ENCODE measurements around the gene ARHGEF25. TPM values are rescaled to one million over a fixed set of nuclear protein-coding genes. Genes with fewer than 3 reads are reported as not detected.

The ARHGEF25 gene
- total RNA-seq, 1 experiment from 2014 or later, result 20.9 TPM

DNA sequence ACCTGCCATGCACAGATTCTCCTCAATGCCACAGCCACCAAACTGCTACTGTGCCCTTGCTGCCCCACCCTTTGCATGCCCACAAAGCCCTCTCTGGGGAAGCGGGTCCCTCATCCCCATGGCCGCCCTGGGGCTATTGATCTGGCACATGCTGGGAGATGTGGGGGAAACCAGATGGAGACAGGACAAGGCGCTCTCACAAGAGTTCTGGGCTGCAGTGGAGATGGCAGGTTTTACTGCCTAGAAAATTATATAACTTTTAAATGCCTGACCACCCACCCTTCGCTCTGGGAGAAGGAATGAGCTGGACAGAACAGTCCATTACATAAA, 30.8 kb upstream of the ARHGEF25 start:
- Histone ChIP-seq H3K36me3 (ENCODE audit: insufficient read depth, low read length, poor library complexity, severe bottlenecking) (no peaks in the 10 kb centered on the region), H3K9me3 (ENCODE audit: low read depth, low read length, poor library complexity, severe bottlenecking) (no peaks in the 10 kb centered on the region), H3K27ac (ENCODE audit: low read depth, low read length, poor library complexity, severe bottlenecking) (no peak overlapping the region), H3K4me3 (ENCODE audit: low read depth, low read length, poor library complexity, severe bottlenecking) (no peak overlapping the region), H3K4me1 (ENCODE audit: insufficient read depth, low read length, poor library complexity, severe bottlenecking) (no peaks in the 10 kb centered on the region), H3K27me3 (replicated peaks; ENCODE audit: insufficient read depth, low read depth, low read length, poor library complexity) (no peaks in the 10 kb centered on the region)
- ChIA-PET POLR2A (ENCODE audit: low non-redundant PET) (no interaction called here), CTCF (interaction anchor here (0.6 kb wide), 1 partner anchor 52 kb away, joined by 5 read pairs; the partner anchor contains the start of gene B4GALNT1)
- no peak for TF ChIP-seq EZH2 (IDR thresholded peaks at IDR 0.05; ENCODE audit: borderline replicate concordance, low read depth, low read length, poor library complexity, severe bottlenecking)
- TF ChIP-seq, protein P1, sequence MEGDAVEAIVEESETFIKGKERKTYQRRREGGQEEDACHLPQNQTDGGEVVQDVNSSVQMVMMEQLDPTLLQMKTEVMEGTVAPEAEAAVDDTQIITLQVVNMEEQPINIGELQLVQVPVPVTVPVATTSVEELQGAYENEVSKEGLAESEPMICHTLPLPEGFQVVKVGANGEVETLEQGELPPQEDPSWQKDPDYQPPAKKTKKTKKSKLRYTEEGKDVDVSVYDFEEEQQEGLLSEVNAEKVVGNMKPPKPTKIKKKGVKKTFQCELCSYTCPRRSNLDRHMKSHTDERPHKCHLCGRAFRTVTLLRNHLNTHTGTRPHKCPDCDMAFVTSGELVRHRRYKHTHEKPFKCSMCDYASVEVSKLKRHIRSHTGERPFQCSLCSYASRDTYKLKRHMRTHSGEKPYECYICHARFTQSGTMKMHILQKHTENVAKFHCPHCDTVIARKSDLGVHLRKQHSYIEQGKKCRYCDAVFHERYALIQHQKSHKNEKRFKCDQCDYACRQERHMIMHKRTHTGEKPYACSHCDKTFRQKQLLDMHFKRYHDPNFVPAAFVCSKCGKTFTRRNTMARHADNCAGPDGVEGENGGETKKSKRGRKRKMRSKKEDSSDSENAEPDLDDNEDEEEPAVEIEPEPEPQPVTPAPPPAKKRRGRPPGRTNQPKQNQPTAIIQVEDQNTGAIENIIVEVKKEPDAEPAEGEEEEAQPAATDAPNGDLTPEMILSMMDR (conservative IDR thresholded peaks at IDR 0.05; ENCODE audit: low read depth, low read length), result no peak
- DNase-seq (ENCODE audit: low spot score), result no peak
- no TSS peak for BruUV-seq (replicated peaks)
- intact Hi-C loops (cut with micrococcal nuclease; ENCODE audit: unreplicated experiment), result loop anchor here (5.0 kb wide), 1 partner anchor 147 kb away; no protein-coding TSS in a partner anchor

DNA sequence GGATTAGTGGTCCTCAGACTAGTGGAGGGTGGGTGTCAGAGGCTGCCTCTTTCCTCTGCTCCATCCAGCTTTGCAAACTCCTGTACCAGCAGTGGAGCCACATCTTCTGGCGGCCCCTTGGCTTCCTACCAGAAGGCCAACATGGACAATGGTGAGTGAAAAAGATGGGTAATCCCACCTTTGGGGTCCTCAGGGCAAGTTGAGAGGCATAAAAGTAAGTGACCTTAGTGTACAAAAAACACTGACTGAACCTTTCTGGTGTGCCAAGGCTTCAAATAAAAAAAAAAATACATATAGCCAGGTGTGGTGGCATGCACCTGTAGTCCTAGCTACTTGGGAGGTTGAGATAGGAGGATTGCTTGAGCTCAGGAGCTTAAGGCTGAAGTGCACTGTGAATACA, 29.4 kb upstream of the ARHGEF25 start:
- Histone ChIP-seq H3K9me3 (ENCODE audit: low read depth, low read length, poor library complexity, severe bottlenecking) (no peaks in the 10 kb centered on the region), H3K36me3 (ENCODE audit: insufficient read depth, low read length, poor library complexity, severe bottlenecking) (no peaks in the 10 kb centered on the region), H3K4me3 (ENCODE audit: low read depth, low read length, poor library complexity, severe bottlenecking) (no peak overlapping the region), H3K27me3 (replicated peaks; ENCODE audit: insufficient read depth, low read depth, low read length, poor library complexity) (peaks cover 3% of the 10 kb centered on the region), H3K4me1 (ENCODE audit: insufficient read depth, low read length, poor library complexity, severe bottlenecking) (no peaks in the 10 kb centered on the region), H3K27ac (ENCODE audit: low read depth, low read length, poor library complexity, severe bottlenecking) (no peak overlapping the region)
- ChIA-PET CTCF (no interaction called here), POLR2A (ENCODE audit: low non-redundant PET) (no interaction called here)
- BruUV-seq (replicated peaks), result no TSS peak
- intact Hi-C loops (cut with micrococcal nuclease; ENCODE audit: unreplicated experiment), result loop anchor here (5.0 kb wide), 1 partner anchor 145 kb away; no protein-coding TSS in a partner anchor
- DNase-seq (ENCODE audit: low spot score), result no peak
- TF ChIP-seq EZH2 (IDR thresholded peaks at IDR 0.05; ENCODE audit: borderline replicate concordance, low read depth, low read length, poor library complexity, severe bottlenecking), result no peak
- TF ChIP-seq, protein P1 (conservative IDR thresholded peaks at IDR 0.05; ENCODE audit: low read depth, low read length), result no peak

- DNase-seq (ENCODE audit: low spot score), result no peak
- H3K4me3 ChIP-seq (ENCODE audit: low read depth, low read length, poor library complexity, severe bottlenecking), result no peak overlapping the region
- TF ChIP-seq EZH2 (IDR thresholded peaks at IDR 0.05; ENCODE audit: borderline replicate concordance, low read depth, low read length, poor library complexity, severe bottlenecking), result no peak
- TF ChIP-seq, protein P1 (conservative IDR thresholded peaks at IDR 0.05; ENCODE audit: low read depth, low read length), result no peak
- H3K9me3 ChIP-seq (ENCODE audit: low read depth, low read length, poor library complexity, severe bottlenecking), result no peaks in the 10 kb centered on the region
- H3K36me3 ChIP-seq (ENCODE audit: insufficient read depth, low read length, poor library complexity, severe bottlenecking), result no peaks in the 10 kb centered on the region
- H3K27ac ChIP-seq (ENCODE audit: low read depth, low read length, poor library complexity, severe bottlenecking), result no peak overlapping the region
- H3K27me3 ChIP-seq (replicated peaks; ENCODE audit: insufficient read depth, low read depth, low read length, poor library complexity), result peaks cover 4% of the 10 kb centered on the region
- no peaks in the 10 kb centered on the region for H3K4me1 ChIP-seq (ENCODE audit: insufficient read depth, low read length, poor library complexity, severe bottlenecking)
- ChIA-PET CTCF (interaction anchor here (0.5 to 1.4 kb wide), 3 partner anchors 18 to 38 kb away, joined by 3 to 9 read pairs (median 4); no protein-coding TSS in a partner anchor), POLR2A (ENCODE audit: low non-redundant PET) (no interaction called here)
- BruUV-seq (replicated peaks), result no TSS peak
- intact Hi-C loops (cut with micrococcal nuclease; ENCODE audit: unreplicated experiment), result loop anchor here (5.0 kb wide), 1 partner anchor 145 kb away; no protein-coding TSS in a partner anchor
Measured at GRCh38 chr12:57582440-57582839, 28.8 kb upstream of the ARHGEF25 start.
